ENCODE data around the gene SUPT6H. TPM values are rescaled to one million over a fixed set of nuclear protein-coding genes. Genes with fewer than 3 reads are reported as not detected.

The SUPT6H gene
- total and polyA plus RNA-seq, 9 of the 15 experiments (the other 6 are each of a cell fraction or from before 2014, with no cell fraction given): 1.7 to 77.7 (median 49.2) TPM

DNA sequence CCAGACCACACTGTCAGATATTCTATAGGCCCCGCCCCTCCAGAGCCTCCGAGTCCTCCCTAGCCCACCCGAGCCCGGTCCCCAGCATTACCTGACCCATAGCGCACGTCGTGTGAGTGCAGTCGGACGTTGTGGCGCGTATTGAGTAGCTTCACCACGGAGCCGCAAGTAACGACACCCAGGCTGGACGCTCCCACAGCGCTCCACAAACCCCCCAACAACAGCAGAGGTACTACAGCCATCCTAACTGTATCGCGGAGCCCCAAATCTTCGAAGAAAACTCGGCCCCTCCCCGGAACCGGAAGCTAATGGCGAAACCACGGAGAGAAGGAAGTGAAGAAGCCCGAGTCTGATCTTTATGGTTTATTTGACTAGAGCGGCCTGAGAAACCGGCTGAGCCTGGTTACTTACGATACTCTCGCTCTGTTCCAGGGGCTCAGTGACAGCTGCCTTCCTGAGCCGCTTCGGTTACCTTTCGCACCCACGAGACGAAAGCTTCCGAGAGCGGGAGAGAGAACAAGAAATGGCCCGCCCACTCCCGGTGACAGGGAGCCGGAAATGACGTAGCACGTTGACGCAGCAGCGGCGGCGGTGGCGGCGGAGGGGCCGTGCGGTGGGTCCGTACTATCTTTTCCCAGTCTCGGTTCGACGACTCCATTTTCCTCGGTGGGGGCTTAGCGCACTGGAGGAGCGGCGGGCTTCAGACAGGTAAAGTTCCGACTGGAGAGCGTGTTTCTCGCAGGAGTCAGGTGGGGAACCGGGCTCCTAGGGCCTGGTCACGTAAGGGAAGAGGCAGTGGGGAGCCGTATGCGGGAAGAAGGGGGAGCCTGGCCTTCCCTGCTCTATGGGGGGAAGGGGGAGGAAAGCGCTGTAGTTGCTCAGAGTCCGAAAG is at the start of gene SUPT6H, which contains the start of gene SDF2 (continued):
- TF ChIP-seq COPS2 (conservative IDR thresholded peaks at IDR 0.05) (no peak), PPARD (CRISPR knock-in tag; IDR thresholded peaks at IDR 0.05) (no peak), CBFB (CRISPR knock-in tag; IDR thresholded peaks at IDR 0.05) (peak; percentile 67; the same call in 1 of the 2 replicates), GTF2E2 (tag; IDR thresholded peaks at IDR 0.05) (peak; percentile 70; the same call in 1 of the 2 replicates), ZNF282 (CRISPR knock-in tag; IDR thresholded peaks at IDR 0.05) (peak; percentile 24; the same call in 1 of the 2 replicates), FOXA3 (CRISPR knock-in tag; conservative IDR thresholded peaks at IDR 0.05 in 1 of 2, IDR thresholded peaks at IDR 0.05 in 1 of 2) (0 out of 4 replicates have a peak, but pooled peaks of 1 of the 2 experiments have one; percentile 31), NR2C1 (IDR thresholded peaks at IDR 0.05) (peak; percentile 77), NR2C1 (tag; IDR thresholded peaks at IDR 0.05) (peak; percentile 48), POLR2H (tag; IDR thresholded peaks at IDR 0.05; ENCODE audit: low read depth) (peak; percentile 82), BCOR (IDR thresholded peaks at IDR 0.05) (peak; percentile 49; the same call in 1 of the 2 replicates), ZC3H8 (IDR thresholded peaks at IDR 0.05) (peak; percentile 38; the same call in 1 of the 2 replicates), ZNF263 (CRISPR knock-in tag; IDR thresholded peaks at IDR 0.05; ENCODE audit: borderline replicate concordance) (no peak; the same call in 1 of the 2 replicates), GATAD2B (IDR thresholded peaks at IDR 0.05; ENCODE audit: borderline replicate concordance) (peak; percentile 73; the same call in 1 of the 2 replicates)
- TF ChIP-seq, protein P1, sequence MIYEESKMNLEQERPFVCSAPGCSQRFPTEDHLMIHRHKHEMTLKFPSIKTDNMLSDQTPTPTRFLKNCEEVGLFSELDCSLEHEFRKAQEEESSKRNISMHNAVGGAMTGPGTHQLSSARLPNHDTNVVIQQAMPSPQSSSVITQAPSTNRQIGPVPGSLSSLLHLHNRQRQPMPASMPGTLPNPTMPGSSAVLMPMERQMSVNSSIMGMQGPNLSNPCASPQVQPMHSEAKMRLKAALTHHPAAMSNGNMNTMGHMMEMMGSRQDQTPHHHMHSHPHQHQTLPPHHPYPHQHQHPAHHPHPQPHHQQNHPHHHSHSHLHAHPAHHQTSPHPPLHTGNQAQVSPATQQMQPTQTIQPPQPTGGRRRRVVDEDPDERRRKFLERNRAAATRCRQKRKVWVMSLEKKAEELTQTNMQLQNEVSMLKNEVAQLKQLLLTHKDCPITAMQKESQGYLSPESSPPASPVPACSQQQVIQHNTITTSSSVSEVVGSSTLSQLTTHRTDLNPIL (CRISPR knock-in tag; IDR thresholded peaks at IDR 0.05): no peak
- TF ChIP-seq, protein P2, sequence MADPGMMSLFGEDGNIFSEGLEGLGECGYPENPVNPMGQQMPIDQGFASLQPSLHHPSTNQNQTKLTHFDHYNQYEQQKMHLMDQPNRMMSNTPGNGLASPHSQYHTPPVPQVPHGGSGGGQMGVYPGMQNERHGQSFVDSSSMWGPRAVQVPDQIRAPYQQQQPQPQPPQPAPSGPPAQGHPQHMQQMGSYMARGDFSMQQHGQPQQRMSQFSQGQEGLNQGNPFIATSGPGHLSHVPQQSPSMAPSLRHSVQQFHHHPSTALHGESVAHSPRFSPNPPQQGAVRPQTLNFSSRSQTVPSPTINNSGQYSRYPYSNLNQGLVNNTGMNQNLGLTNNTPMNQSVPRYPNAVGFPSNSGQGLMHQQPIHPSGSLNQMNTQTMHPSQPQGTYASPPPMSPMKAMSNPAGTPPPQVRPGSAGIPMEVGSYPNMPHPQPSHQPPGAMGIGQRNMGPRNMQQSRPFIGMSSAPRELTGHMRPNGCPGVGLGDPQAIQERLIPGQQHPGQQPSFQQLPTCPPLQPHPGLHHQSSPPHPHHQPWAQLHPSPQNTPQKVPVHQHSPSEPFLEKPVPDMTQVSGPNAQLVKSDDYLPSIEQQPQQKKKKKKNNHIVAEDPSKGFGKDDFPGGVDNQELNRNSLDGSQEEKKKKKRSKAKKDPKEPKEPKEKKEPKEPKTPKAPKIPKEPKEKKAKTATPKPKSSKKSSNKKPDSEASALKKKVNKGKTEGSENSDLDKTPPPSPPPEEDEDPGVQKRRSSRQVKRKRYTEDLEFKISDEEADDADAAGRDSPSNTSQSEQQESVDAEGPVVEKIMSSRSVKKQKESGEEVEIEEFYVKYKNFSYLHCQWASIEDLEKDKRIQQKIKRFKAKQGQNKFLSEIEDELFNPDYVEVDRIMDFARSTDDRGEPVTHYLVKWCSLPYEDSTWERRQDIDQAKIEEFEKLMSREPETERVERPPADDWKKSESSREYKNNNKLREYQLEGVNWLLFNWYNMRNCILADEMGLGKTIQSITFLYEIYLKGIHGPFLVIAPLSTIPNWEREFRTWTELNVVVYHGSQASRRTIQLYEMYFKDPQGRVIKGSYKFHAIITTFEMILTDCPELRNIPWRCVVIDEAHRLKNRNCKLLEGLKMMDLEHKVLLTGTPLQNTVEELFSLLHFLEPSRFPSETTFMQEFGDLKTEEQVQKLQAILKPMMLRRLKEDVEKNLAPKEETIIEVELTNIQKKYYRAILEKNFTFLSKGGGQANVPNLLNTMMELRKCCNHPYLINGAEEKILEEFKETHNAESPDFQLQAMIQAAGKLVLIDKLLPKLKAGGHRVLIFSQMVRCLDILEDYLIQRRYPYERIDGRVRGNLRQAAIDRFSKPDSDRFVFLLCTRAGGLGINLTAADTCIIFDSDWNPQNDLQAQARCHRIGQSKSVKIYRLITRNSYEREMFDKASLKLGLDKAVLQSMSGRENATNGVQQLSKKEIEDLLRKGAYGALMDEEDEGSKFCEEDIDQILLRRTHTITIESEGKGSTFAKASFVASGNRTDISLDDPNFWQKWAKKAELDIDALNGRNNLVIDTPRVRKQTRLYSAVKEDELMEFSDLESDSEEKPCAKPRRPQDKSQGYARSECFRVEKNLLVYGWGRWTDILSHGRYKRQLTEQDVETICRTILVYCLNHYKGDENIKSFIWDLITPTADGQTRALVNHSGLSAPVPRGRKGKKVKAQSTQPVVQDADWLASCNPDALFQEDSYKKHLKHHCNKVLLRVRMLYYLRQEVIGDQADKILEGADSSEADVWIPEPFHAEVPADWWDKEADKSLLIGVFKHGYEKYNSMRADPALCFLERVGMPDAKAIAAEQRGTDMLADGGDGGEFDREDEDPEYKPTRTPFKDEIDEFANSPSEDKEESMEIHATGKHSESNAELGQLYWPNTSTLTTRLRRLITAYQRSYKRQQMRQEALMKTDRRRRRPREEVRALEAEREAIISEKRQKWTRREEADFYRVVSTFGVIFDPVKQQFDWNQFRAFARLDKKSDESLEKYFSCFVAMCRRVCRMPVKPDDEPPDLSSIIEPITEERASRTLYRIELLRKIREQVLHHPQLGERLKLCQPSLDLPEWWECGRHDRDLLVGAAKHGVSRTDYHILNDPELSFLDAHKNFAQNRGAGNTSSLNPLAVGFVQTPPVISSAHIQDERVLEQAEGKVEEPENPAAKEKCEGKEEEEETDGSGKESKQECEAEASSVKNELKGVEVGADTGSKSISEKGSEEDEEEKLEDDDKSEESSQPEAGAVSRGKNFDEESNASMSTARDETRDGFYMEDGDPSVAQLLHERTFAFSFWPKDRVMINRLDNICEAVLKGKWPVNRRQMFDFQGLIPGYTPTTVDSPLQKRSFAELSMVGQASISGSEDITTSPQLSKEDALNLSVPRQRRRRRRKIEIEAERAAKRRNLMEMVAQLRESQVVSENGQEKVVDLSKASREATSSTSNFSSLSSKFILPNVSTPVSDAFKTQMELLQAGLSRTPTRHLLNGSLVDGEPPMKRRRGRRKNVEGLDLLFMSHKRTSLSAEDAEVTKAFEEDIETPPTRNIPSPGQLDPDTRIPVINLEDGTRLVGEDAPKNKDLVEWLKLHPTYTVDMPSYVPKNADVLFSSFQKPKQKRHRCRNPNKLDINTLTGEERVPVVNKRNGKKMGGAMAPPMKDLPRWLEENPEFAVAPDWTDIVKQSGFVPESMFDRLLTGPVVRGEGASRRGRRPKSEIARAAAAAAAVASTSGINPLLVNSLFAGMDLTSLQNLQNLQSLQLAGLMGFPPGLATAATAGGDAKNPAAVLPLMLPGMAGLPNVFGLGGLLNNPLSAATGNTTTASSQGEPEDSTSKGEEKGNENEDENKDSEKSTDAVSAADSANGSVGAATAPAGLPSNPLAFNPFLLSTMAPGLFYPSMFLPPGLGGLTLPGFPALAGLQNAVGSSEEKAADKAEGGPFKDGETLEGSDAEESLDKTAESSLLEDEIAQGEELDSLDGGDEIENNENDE (IDR thresholded peaks at IDR 0.05; ENCODE audit: low read depth, low read length): no peak

All from K562 (cell line).